K562 (cell line): ENCODE measurements around the gene CNGA3. TPM values are rescaled to one million over a fixed set of nuclear protein-coding genes. Genes with fewer than 3 reads are reported as not detected.

Experiments used
- ATAC-seq: fragments of 200-7000 bp; cut with Tn5 transposase; 3 replicates; pipeline ENCODE4 v1.9.1; 2020; ENCODE audit warnings: moderate library complexity
- BruUV-seq: library from RNA; stranded (reverse); fragments of 400-500 nt; replicated peaks from 2 replicates; lab custom pipeline; 2021; lab: Mats Ljungman, UMichigan
- CTCF ChIA-PET: fragments of 300-600 bp; formaldehyde crosslinking; extraction: SDS; loops from one replicate; lab custom pipeline; 2021; ENCODE audit warnings: low intra/inter-chr PET ratio; lab: Yijun Ruan, JAX
- POLR2A ChIA-PET: fragments of 300-600, 350-650 bp; sonication (Branson Sonifier 250); formaldehyde crosslinking; extraction: SDS; loops from one replicate; lab custom pipeline; 2021; ENCODE audit warnings: antibody characterized with exemption, inconsistent platforms; lab: Yijun Ruan, JAX
- DNase-seq, 4 experiments: peaks; one replicate each; pipeline versions ENCODE4 v3.0.0 to v3.0.0-alpha.2; 2011 to 2018; ENCODE audit warnings: low spot score in 3 of 4, mixed read lengths in 3 of 4; ENCODE audit errors: extremely low read depth in 1 of 4
- FAIRE-seq: peaks from 2 replicates; lab custom pipeline; 2011; peaks lifted over from hg19 to GRCh38; lab: Jason Lieb, UNC
- H2AFZ ChIP-seq: 2 replicates; pipeline ENCODE4 v1.6.0; 2011; ENCODE audit warnings: low read depth, low read length, control low read depth, inconsistent platforms
- H3K27ac ChIP-seq: fragments of 200-600 bp; 3 replicates; pipeline ENCODE4 v1.8.0; 2011; ENCODE audit warnings: low read depth, mild to moderate bottlenecking, control low read depth, inconsistent platforms, low read length, moderate library complexity, mixed read lengths; ENCODE audit errors: extremely low read depth
- H3K27me3 ChIP-seq, 2 experiments: fragments of 300-600 bp in 1 of 2; 2 replicates in 1 of 2; 3 replicates in 1 of 2; pipeline versions ENCODE4 v1.6.0 to v1.8.0; 2011; ENCODE audit warnings: inconsistent platforms in 2 of 2, low read length in 2 of 2, mild to moderate bottlenecking in 1 of 2, mixed read lengths in 1 of 2, moderate library complexity in 1 of 2; ENCODE audit not compliant: control insufficient read depth in 2 of 2, insufficient read depth in 2 of 2
- H3K36me3 ChIP-seq: fragments of 300-600 bp; 3 replicates; pipeline ENCODE4 v1.8.0; 2011; ENCODE audit warnings: mild to moderate bottlenecking, low read length, inconsistent platforms; ENCODE audit not compliant: control insufficient read depth, insufficient read depth
- H3K4me1 ChIP-seq, 2 experiments: fragments of 200-600 bp in 1 of 2; replicated peaks in 1 of 2; 2 replicates in 1 of 2; 3 replicates in 1 of 2; pipeline versions ENCODE4 v1.5.1 to v1.8.0; 2011; ENCODE audit warnings: inconsistent platforms in 2 of 2, low read length in 2 of 2, mild to moderate bottlenecking in 1 of 2, mixed read lengths in 1 of 2, moderate library complexity in 1 of 2; ENCODE audit not compliant: control insufficient read depth in 2 of 2, insufficient read depth in 2 of 2
- H3K4me2 ChIP-seq: 2 replicates; pipeline ENCODE4 v1.6.1; 2011; ENCODE audit warnings: low read length, control low read depth, inconsistent platforms, mixed read lengths; ENCODE audit not compliant: insufficient read depth
- H3K4me3 ChIP-seq: fragments of 200-600 bp; sonication (generic), shearing (Covaris generic); 2 replicates; pipeline ENCODE4 v1.5.1; 2016; ENCODE audit warnings: control low read depth, inconsistent platforms
- H3K79me2 ChIP-seq: fragments of 200-600 bp; 3 replicates; pipeline ENCODE4 v1.8.0; 2011; ENCODE audit warnings: low read length, inconsistent platforms; ENCODE audit not compliant: control insufficient read depth, insufficient read depth
- H3K9ac ChIP-seq, 2 experiments: 2 replicates each; pipeline versions ENCODE4 v1.6.0 to v1.6.1; 2011; ENCODE audit warnings: low read depth in 2 of 2, low read length in 2 of 2, control low read depth in 1 of 2, inconsistent platforms in 1 of 2, mild to moderate bottlenecking in 1 of 2, mixed read lengths in 1 of 2; ENCODE audit not compliant: insufficient read depth in 1 of 2
- H3K9me1 ChIP-seq: one replicate; pipeline ENCODE4 v1.6.0; 2011; ENCODE audit warnings: inconsistent platforms, mild to moderate bottlenecking, low read length, moderate library complexity; ENCODE audit not compliant: control insufficient read depth, insufficient read depth
- H3K9me3 ChIP-seq: replicated peaks from 2 replicates; pipeline ENCODE4 v1.5.1; 2011; ENCODE audit warnings: low read depth, low read length, inconsistent platforms; ENCODE audit not compliant: control insufficient read depth, insufficient read depth
- H4K20me1 ChIP-seq: replicated peaks from 2 replicates; pipeline ENCODE4 v1.6.1; 2011; ENCODE audit warnings: low read length, inconsistent platforms, mixed read lengths; ENCODE audit not compliant: control insufficient read depth, insufficient read depth
- E2F3 ChIP-seq: fragments of 250-450 bp; sonication (Bioruptor Pico); IDR thresholded peaks from 2 replicates; pipeline ENCODE4 v1.4.0; 2020; ENCODE audit warnings: mild to moderate bottlenecking
- RBM22 ChIP-seq: fragments of 200-400 bp; formaldehyde crosslinking; IDR thresholded peaks from 2 replicates; pipeline ENCODE4 v1.6.1; 2018; ENCODE audit warnings: low read length, low read depth; ENCODE audit not compliant: poor library complexity, severe bottlenecking
- SAP30 ChIP-seq: fragments of 200-600 bp; sonication (generic); IDR thresholded peaks from 2 replicates; pipeline ENCODE4 v1.6.1; 2012; ENCODE audit warnings: borderline replicate concordance, low read depth, mild to moderate bottlenecking, moderate library complexity, low read length, control low read depth, inconsistent platforms; ENCODE audit not compliant: insufficient read depth, poor library complexity, severe bottlenecking
- SIN3A ChIP-seq, 2 experiments: fragments of 150-350 bp in 1 of 2; IDR thresholded peaks; 2 replicates each; pipeline ENCODE4 v1.6.1; 2011 to 2016; ENCODE audit warnings: borderline replicate concordance in 2 of 2, low read depth in 2 of 2, low read length in 2 of 2, mild to moderate bottlenecking in 2 of 2, moderate library complexity in 2 of 2; ENCODE audit not compliant: control insufficient read depth in 1 of 2
- SP1 ChIP-seq: sonication (generic); formaldehyde crosslinking; IDR thresholded peaks from 2 replicates; pipeline ENCODE4 v1.8.1; 2022; ENCODE audit warnings: mild to moderate bottlenecking, missing genetic modification reagents
- ZBTB1 ChIP-seq: sonication (generic); formaldehyde crosslinking; IDR thresholded peaks from 2 replicates; pipeline ENCODE4 v1.8.1; 2023; ENCODE audit warnings: missing genetic modification reagents, low read depth, mild to moderate bottlenecking, borderline replicate concordance
- ZFP1 ChIP-seq: fragments of 450-650 bp; formaldehyde crosslinking; IDR thresholded peaks from 2 replicates; pipeline ENCODE4 v1.4.0; 2020; ENCODE audit warnings: mild to moderate bottlenecking, mixed read lengths
- ZNF174 ChIP-seq: fragments of 250-450 bp; sonication (Bioruptor Pico); IDR thresholded peaks from 2 replicates; pipeline ENCODE4 v1.4.0; 2020; ENCODE audit warnings: mild to moderate bottlenecking
- ZNF324 ChIP-seq: fragments of 250-450 bp; sonication (Bioruptor Pico); IDR thresholded peaks from 2 replicates; pipeline ENCODE4 v1.4.0; 2020; ENCODE audit warnings: mild to moderate bottlenecking
- ZNF445 ChIP-seq: fragments of 250-450 bp; sonication (Bioruptor Pico); IDR thresholded peaks from 2 replicates; pipeline ENCODE4 v1.4.0; 2020; ENCODE audit warnings: low read depth, mild to moderate bottlenecking, moderate library complexity
- ZNF449 ChIP-seq: fragments of 250-450 bp; sonication (Bioruptor Pico); IDR thresholded peaks from 2 replicates; pipeline ENCODE4 v1.8.0; 2022; ENCODE audit warnings: moderate library complexity, mild to moderate bottlenecking, inconsistent platforms
- ZNF589 ChIP-seq: fragments of 200-800 bp; sonication (Bioruptor generic); IDR thresholded peaks from 2 replicates; pipeline ENCODE4 v1.6.1; 2016; ENCODE audit warnings: low read depth, missing genetic modification characterization, missing compliant biosample characterization
- WGBS: fragments of 100-300 bp; shearing (Covaris generic); methylation state at CpG from one replicate; pipeline ENCODE4 v1.1.6; 2016; ENCODE audit warnings: low coverage, mixed read lengths; ENCODE audit not compliant: insufficient coverage; ENCODE audit errors: missing lambda C conversion rate; 5-methylcytosine and 5-hydroxymethylcytosine counted together
- in situ Hi-C: fragments of 300-500 bp; cut with MboI; formaldehyde crosslinking; loops from 4 replicates; pipeline ENCODE4 v1.15.0; 2018; ENCODE audit warnings: inconsistent platforms, mixed read lengths
- intact Hi-C: fragments of 100-400 bp; cut with micrococcal nuclease; formaldehyde crosslinking; loops from 2 replicates; pipeline ENCODE4 v1.14.2; 2022
- polyA plus RNA-seq, 8 experiments: library from polyadenylated mRNA; depleted of rRNA in 4 of 8; stranded (reverse) in 5 of 8; unstranded in 3 of 8; fragments of >200 nt; fragmentation: Nextera tagmentation in 2 of 8; fragmentation: Illumina TruSeq in 1 of 8; extraction: Ambion mirVana in 2 of 8; extraction: Trizol in 1 of 8; gene quantifications; 2 replicates each; pipeline versions ENCODE4 v1.2.1 to v1.2.3, GENCODE V29; 2011 to 2014; ENCODE audit warnings: inconsistent platforms in 1 of 8, missing spikeins in 1 of 8
- total RNA-seq, 7 experiments: library from RNA; depleted of rRNA in 6 of 7; stranded (reverse); fragments of >200 nt in 6 of 7; fragmentation: Illumina TruSeq in 2 of 7; extraction: Trizol in 2 of 7; gene quantifications; 2 replicates each; pipeline versions ENCODE4 v1.2.1 to v1.2.3, GENCODE V29; 2011 to 2021; ENCODE audit warnings: low replicate concordance in 1 of 7
- TF ChIP-seq, protein P1 (sequence below): fragments of 250-450 bp; sonication (Bioruptor Pico); IDR thresholded peaks from 2 replicates; pipeline ENCODE4 v1.8.0; 2021; ENCODE audit warnings: moderate library complexity, mild to moderate bottlenecking, inconsistent platforms

The CNGA3 gene
- total and polyA plus RNA-seq, 9 of the 15 experiments (the other 6 are each of a cell fraction or from before 2014, with no cell fraction given) = not detected

GRCh38 chr2:98399140-98399539 is 52.9 kb downstream of the CNGA3 start:
- in situ Hi-C loops = loop anchor here (25.0 kb wide), 1 partner anchor 587 kb away; no protein-coding TSS in a partner anchor
- no peak overlapping the region for H3K9ac ChIP-seq
- H3K79me2 ChIP-seq = no peaks in the 10 kb centered on the region
- no peaks in the 10 kb centered on the region for H4K20me1 ChIP-seq
- H3K27me3 ChIP-seq = peaks cover 18 to 20% of the 10 kb centered on the region in 2 experiments
- CTCF ChIA-PET = no interaction called here
- H3K9me1 ChIP-seq = no peaks in the 10 kb centered on the region
- no peaks in the 10 kb centered on the region for H3K4me1 ChIP-seq
- no peaks in the 10 kb centered on the region for H3K9me3 ChIP-seq
- no peak overlapping the region for H2AFZ ChIP-seq
- H3K4me3 ChIP-seq = no peak overlapping the region
- TF ChIP-seq ZNF445 (CRISPR knock-in tag) = no peak
- no peak for TF ChIP-seq ZNF324 (CRISPR knock-in tag)
- no peak for TF ChIP-seq ZFP1 (CRISPR knock-in tag)
- no peak for TF ChIP-seq ZBTB1 (CRISPR knock-in tag)
- no peak for TF ChIP-seq ZNF174 (CRISPR knock-in tag)
- TF ChIP-seq SP1 = no peak
- TF ChIP-seq SAP30 = no peak
- TF ChIP-seq, all 486 proteins: peak for 0
- H3K27ac ChIP-seq = no peak overlapping the region
- H3K36me3 ChIP-seq = no peaks in the 10 kb centered on the region
- no peak for FAIRE-seq
- POLR2A ChIA-PET = no interaction called here
- no TSS peak for BruUV-seq
- WGBS = 0% methylated on average over 3 of the region's 4 CpGs
- DNase-seq = no peak
- H3K4me2 ChIP-seq = no peak overlapping the region
- no peak for ATAC-seq
- intact Hi-C loops = no loop called here

DNA sequence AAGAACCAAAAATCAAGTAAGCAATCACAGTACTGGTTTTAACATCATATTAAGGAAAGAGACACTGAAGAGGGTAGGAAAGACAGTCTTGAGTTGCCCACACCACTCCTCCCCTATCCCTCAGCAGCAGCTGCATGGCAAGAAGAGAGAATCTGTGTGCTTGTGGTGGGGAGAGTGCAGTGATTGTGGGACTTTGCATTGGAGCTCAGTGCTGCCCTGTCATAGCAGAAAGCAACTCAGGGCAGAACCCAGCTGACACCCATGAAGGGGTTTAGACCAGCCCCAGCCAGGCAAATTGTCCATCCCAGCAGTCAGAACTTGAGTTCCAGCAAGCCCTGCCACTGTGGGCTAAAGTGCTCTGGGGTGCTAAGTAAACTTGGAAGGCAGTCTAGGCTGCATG is 57.6 kb downstream of the CNGA3 start:
- in situ Hi-C loops (loop anchor here (25.0 kb wide), 1 partner anchor 433 kb away; no protein-coding TSS in a partner anchor), intact Hi-C loops (no loop called here)
- Histone ChIP-seq H3K4me3 (no peak overlapping the region), H3K9me3 (no peaks in the 10 kb centered on the region), H3K27me3 (no peaks in the 10 kb centered on the region; a peak in 1 of 5 replicates), H4K20me1 (no peaks in the 10 kb centered on the region), H3K9me1 (no peaks in the 10 kb centered on the region), H3K27ac (no peak overlapping the region), H3K4me1 (no peaks in the 10 kb centered on the region), H3K79me2 (no peaks in the 10 kb centered on the region), H3K9ac (no peak overlapping the region), H3K36me3 (no peaks in the 10 kb centered on the region), H2AFZ (no peak overlapping the region), H3K4me2 (no peak overlapping the region)
- CTCF ChIA-PET = no interaction called here
- FAIRE-seq (no peak), DNase-seq (no peak), ATAC-seq (no peak)
- BruUV-seq = no TSS peak
- POLR2A ChIA-PET = no interaction called here
- TF ChIP-seq ZNF589 (CRISPR knock-in tag) (no peak), E2F3 (CRISPR knock-in tag) (no peak), SIN3A (IDR thresholded peaks at IDR 0.05; ENCODE audit: borderline replicate concordance in 2 of 2, control insufficient read depth in 1 of 2, low read depth in 2 of 2, low read length in 2 of 2) (no peak), SAP30 (no peak), RBM22 (no peak), ZNF449 (no peak)
- TF ChIP-seq, protein P1, sequence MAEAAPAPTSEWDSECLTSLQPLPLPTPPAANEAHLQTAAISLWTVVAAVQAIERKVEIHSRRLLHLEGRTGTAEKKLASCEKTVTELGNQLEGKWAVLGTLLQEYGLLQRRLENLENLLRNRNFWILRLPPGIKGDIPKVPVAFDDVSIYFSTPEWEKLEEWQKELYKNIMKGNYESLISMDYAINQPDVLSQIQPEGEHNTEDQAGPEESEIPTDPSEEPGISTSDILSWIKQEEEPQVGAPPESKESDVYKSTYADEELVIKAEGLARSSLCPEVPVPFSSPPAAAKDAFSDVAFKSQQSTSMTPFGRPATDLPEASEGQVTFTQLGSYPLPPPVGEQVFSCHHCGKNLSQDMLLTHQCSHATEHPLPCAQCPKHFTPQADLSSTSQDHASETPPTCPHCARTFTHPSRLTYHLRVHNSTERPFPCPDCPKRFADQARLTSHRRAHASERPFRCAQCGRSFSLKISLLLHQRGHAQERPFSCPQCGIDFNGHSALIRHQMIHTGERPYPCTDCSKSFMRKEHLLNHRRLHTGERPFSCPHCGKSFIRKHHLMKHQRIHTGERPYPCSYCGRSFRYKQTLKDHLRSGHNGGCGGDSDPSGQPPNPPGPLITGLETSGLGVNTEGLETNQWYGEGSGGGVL = no peak
